ENCODE results near the gene TNS4. TPM values are rescaled to one million over a fixed set of nuclear protein-coding genes. Genes with fewer than 3 reads are reported as not detected.
A peak's percentile ranks its signal among the peaks of the same experiment; 100 is the strongest.

TNS4 gene
- total RNA-seq, 1 experiment from 2014 or later = 0.59 TPM

- H2BK5ac ChIP-seq (ENCODE audit: insufficient read length, low read length) = no peak overlapping the region
- H3K27ac Mint-ChIP-seq = peak overlapping the region in 1 of 3 experiments; percentile 58; a peak in 2 of 7 replicates
- H2BK20ac ChIP-seq (ENCODE audit: low read depth, low read length, poor library complexity, severe bottlenecking) = no peak overlapping the region
- no peaks in the 10 kb centered on the region for H3K4me1 ChIP-seq (ENCODE audit: insufficient read depth, low read length)
- H3K4me1 Mint-ChIP-seq = peaks cover 2 to 21% of the 10 kb centered on the region in 2 experiments
- no peak overlapping the region for H2AFZ ChIP-seq (ENCODE audit: low read length)
- H3K27me3 ChIP-seq (ENCODE audit: insufficient read depth, low read length) = no peaks in the 10 kb centered on the region; the same call in 1 of the 2 replicates
- no peak overlapping the region for H2BK15ac ChIP-seq (ENCODE audit: low read depth, low read length)
- H3K27ac ChIP-seq (ENCODE audit: insufficient read length, low read depth, low read length) = no peak overlapping the region
- H4K5ac ChIP-seq (ENCODE audit: insufficient read length, low read depth, low read length) = no peak overlapping the region
- H3T11ph ChIP-seq (ENCODE audit: low read length) = no peak overlapping the region
- H3K4me2 ChIP-seq (ENCODE audit: insufficient read depth, insufficient read length, low read length) = no peak overlapping the region
- H2BK120ac ChIP-seq (ENCODE audit: low read depth, low read length, poor library complexity, severe bottlenecking) = no peak overlapping the region
- no peaks in the 10 kb centered on the region for H3K79me1 ChIP-seq (ENCODE audit: insufficient read depth, low read depth, low read length, poor library complexity, severe bottlenecking)
- no CpG with 5 or more reads among the region's 13 CpGs for WGBS (ENCODE audit: extremely low coverage, insufficient read length, low lambda C conversion rate)
- no peak overlapping the region for H2BK12ac ChIP-seq (ENCODE audit: insufficient read length, low read depth, low read length)
- no peaks in the 10 kb centered on the region for H3K79me2 ChIP-seq (ENCODE audit: insufficient read depth, low read length)
- no peak overlapping the region for H3K4ac ChIP-seq (ENCODE audit: low read depth, low read length)
- no peaks in the 10 kb centered on the region for H3K23me2 ChIP-seq (ENCODE audit: insufficient read length, low read depth, low read length, poor library complexity, severe bottlenecking)
- no peak for TF ChIP-seq CTCF (conservative IDR thresholded peaks at IDR 0.05)
- no peaks in the 10 kb centered on the region for H3K36me3 Mint-ChIP-seq (ENCODE audit: insufficient read depth in 1 of 3, low read depth in 3 of 3)
- no peak overlapping the region for H2AK5ac ChIP-seq (ENCODE audit: insufficient read length, low read length)
- no peak overlapping the region for H4K8ac ChIP-seq (replicated peaks; ENCODE audit: insufficient read length, low read depth, low read length)
- DNase-seq = no peak
- no peak overlapping the region for H4K91ac ChIP-seq (ENCODE audit: insufficient read length, low read depth, low read length)
- H3K18ac ChIP-seq (ENCODE audit: insufficient read length, low read depth, low read length) = no peak overlapping the region
- H3K14ac ChIP-seq (ENCODE audit: insufficient read depth, low read length) = no peak overlapping the region; the same call in 1 of the 2 replicates
- H3K56ac ChIP-seq (ENCODE audit: insufficient read length, low read depth, low read length) = no peak overlapping the region
- no peak overlapping the region for H3K9ac ChIP-seq (ENCODE audit: extremely low read depth, insufficient read length, low read length)
- no peak overlapping the region for H3K23ac ChIP-seq (ENCODE audit: insufficient read length, low read depth, low read length)
- peaks cover 0 to 3% of the 10 kb centered on the region in 2 experiments; a peak in 1 of 5 replicates for H3K9me3 Mint-ChIP-seq
- no peaks in the 10 kb centered on the region for H4K20me1 ChIP-seq (ENCODE audit: control insufficient read depth, insufficient read depth, insufficient read length)
- H3K9me3 ChIP-seq (ENCODE audit: control insufficient read depth, low read depth, low read length) = no peaks in the 10 kb centered on the region
- H3K27me3 Mint-ChIP-seq (ENCODE audit: low read depth) = peaks cover 3% of the 10 kb centered on the region; the same call in 1 of the 2 replicates
- H3K4me3 Mint-ChIP-seq = no peak overlapping the region
These were observed 35.1 kb upstream of the TNS4 start for GRCh38 chr17:40536295-40537171.
